DMS79 (cell line): ENCODE results near the gene CD58.

Experiments used
- DNase-seq: peaks from one replicate; lab custom pipeline; 2025; lab: John Stamatoyannopoulos, UW

The CD58 gene

DNA sequence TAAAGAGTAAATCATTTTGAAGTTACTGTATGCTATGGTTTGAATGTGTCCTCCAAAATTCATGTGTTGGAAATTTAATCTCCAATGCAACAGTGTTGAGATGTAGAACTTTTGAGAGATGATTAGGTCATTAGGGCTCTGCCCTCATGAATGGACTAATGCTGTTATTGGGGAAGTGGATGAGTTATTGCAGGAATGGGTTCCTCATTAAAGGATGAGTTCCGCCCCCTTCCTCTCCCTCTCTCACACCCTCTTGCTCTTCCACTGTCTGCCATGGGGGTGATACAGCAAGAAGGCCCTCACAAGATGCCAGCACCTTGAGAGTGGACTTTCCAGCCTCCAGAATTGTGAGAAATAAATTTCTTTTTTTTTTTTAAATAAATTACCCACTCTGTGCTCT lies 100.2 kb downstream of the CD58 start:
- DNase-seq: no peak

DNA sequence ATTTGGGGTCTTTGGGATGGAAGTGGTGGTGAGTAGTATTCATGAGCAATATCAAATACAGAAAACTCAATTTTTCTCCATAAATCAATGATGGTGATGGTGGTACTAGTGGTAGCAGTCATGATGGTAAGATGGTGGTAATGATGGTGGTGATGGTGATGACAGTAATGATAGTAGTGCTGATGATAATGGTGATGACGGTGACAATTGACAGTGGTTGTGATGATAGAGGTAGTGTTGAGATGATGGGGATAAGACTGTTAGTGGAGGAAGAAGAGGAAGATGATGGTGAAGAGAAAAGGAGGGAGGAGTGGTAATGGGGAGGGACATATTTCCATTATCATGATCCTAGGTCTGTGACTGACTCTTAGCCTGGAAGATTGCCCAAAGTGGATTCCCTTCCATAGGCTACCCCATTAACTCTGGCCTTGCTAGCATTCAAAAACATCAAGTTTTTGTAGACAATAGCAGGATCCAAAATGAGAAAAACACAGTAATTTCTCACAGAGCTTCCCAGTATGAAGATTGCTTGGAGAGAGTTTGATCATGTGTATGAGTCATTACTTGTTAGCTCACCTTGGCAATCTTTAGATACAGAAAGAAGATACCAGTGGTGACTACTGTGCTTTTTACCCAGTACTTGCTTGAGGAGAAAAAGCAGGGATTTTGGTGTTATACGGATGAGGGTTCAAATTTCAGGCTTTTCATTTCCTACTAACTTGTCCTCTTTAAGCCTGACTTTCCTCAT lies 103.8 kb downstream of the CD58 start:
- no peak for DNase-seq

DNA sequence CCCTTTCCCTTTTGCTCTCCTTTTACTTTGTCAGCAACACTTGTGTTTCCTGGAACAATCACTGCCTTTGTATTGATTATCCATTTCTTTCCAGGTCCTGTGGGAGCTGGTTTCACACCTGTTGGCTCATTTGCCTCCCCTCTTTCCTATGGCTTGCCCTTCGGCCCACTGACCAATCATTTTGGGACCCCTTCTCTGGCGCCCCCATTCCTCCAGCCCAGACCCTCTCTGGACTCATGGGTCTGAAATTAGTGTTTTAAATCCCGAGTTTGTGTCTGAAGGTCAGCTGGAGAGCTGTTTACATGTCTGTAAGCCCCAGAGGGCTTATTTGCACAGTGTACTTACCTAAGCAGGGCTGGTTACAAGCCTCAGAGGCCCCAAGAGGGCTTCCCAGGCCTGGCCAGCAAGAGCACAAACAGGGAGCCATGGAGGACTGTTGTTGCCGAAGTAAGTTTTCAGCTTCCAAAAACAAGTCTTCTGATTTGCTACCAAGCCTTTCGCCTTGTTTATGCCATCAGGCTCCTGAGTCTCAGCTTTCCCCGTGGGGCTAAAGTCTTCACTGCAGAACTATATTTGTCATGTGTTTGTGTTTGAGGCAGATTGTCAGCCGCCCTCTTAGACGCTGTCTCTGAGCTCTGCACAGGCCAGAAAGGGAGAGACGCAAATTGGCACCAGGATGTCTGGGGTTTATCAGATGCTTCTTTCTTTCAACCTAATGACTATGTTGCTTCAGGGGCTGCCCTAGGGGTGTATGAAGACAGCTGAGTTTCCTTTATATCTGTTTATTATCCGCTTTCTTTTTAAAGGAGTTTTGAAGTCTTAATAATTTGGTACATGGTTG lies 104.8 kb downstream of the CD58 start:
- DNase-seq: no peak

DNA sequence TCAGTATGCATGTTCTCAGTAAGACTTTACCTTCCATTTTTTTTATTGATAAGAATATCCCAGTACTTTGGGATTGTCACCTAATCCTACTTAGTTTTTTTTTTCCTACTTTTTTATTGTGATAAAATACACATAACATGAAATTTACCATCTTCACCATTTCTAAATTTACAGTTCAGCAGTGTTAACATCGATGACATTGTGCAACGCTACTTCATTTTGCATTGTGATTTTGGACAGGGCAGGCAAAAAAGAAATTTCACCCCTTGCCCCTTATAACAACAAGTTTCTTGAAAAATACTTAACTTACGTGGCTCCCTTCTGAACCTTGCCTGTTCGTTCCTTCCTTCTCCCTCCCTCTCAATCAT lies 105.4 kb downstream of the CD58 start:
- DNase-seq: no peak
